GM13977 (cell line): ENCODE data around the gene ZAP70.

Experiments used
- DNase-seq: peaks from one replicate; pipeline ENCODE4 v3.0.0; 2012; ENCODE audit warnings: low spot score
- in situ Hi-C: fragments of 300-500 bp; cut with MboI; formaldehyde crosslinking; loops from one replicate; pipeline ENCODE4 v1.12.0; 2022; ENCODE audit warnings: low sequenced_read_pairs, low pct_unique_long_range_greater_than_20kb, mixed read lengths, inconsistent platforms; ENCODE audit not compliant: unreplicated experiment
- TF ChIP-seq, protein P1 (sequence below): IDR thresholded peaks from 2 replicates; pipeline ENCODE4 v1.5.1; 2012; ENCODE audit warnings: mild to moderate bottlenecking, control low read depth; ENCODE audit not compliant: insufficient read depth; ENCODE audit errors: extremely low read depth, missing control alignments

ZAP70 gene

DNA sequence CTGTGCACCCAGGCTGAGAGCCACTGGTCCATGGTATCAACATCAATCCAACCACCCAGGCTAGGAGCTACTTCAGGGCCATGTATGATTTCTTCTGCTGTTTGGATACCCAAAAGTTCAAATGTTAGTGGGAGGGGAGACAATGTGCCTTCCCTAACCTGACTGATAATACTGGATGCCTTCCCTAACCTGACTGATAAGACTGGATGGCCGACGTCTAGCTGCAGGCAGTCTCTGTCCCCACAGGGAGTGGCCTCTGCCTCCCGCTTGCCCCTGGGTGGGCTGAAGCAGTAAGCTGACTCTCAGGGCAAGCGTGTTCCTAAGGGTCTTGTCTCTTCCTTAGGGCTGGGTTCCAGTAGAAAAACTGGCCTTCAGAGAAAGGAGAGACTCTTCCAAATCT, 65.8 kb downstream of the ZAP70 start:
- in situ Hi-C loops: no loop called here
- DNase-seq: no peak
- TF ChIP-seq, protein P1, sequence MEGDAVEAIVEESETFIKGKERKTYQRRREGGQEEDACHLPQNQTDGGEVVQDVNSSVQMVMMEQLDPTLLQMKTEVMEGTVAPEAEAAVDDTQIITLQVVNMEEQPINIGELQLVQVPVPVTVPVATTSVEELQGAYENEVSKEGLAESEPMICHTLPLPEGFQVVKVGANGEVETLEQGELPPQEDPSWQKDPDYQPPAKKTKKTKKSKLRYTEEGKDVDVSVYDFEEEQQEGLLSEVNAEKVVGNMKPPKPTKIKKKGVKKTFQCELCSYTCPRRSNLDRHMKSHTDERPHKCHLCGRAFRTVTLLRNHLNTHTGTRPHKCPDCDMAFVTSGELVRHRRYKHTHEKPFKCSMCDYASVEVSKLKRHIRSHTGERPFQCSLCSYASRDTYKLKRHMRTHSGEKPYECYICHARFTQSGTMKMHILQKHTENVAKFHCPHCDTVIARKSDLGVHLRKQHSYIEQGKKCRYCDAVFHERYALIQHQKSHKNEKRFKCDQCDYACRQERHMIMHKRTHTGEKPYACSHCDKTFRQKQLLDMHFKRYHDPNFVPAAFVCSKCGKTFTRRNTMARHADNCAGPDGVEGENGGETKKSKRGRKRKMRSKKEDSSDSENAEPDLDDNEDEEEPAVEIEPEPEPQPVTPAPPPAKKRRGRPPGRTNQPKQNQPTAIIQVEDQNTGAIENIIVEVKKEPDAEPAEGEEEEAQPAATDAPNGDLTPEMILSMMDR: no peak

DNA sequence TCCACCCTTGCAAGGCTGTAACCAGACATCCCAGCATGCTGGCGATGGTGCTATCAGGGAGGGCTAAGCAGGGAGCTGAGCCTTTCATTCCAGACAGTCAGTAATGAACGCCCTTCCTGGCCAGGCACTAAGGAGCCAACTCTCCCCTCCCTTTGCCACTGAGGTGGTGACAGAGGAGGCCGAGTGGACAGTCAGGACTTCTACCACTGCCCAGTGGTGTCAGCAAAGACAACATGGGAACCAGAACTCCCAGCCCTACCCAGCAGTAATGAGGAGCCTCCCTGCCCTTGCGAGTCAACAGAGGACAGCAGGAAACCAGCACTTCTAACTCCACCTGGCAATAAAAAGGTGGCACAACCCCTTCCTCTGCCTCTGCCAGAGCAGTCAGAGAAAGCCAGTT, 68.6 kb downstream of the ZAP70 start:
- in situ Hi-C loops: no loop called here
- TF ChIP-seq, protein P1: no peak
- DNase-seq: no peak

DNA sequence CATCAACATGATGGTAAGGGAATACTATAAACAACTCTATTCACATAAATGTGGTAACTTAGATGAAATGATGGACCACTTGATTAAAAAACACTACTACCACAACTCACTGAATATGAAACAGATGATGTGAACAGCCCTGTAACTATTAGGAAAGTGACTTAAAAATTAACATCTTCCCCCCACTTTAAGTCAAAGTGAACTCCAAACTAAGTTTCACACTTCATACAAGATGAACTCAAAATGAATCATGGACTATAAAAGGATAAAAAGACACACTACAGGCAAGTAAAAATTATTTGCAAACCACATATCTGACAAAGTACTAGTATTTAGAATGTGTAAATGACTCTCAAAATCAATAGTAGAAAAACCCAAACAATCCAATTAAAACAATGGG, 71.6 kb downstream of the ZAP70 start:
- in situ Hi-C loops: no loop called here
- TF ChIP-seq, protein P1: no peak
- no peak for DNase-seq

DNA sequence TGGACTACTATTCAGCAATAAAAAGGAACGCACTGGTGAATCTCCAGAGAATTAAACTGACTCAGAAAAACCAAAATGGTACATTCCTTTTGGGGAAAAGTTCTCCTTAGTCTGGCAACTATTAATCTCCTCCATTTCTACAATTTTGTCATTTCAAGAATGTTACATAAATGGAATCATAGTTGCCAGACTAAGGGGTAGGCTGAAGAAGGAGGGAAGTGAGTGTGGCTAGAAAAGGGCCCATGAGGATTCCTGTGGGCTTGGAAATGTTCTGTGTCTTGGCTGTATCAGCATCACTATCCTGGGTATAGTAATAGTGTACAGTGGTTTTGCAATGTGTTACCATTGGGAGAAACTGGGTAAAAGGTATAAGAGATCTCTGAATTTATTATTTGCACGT, 72.4 kb downstream of the ZAP70 start:
- TF ChIP-seq, protein P1: no peak
- no peak for DNase-seq
- in situ Hi-C loops: no loop called here

DNA sequence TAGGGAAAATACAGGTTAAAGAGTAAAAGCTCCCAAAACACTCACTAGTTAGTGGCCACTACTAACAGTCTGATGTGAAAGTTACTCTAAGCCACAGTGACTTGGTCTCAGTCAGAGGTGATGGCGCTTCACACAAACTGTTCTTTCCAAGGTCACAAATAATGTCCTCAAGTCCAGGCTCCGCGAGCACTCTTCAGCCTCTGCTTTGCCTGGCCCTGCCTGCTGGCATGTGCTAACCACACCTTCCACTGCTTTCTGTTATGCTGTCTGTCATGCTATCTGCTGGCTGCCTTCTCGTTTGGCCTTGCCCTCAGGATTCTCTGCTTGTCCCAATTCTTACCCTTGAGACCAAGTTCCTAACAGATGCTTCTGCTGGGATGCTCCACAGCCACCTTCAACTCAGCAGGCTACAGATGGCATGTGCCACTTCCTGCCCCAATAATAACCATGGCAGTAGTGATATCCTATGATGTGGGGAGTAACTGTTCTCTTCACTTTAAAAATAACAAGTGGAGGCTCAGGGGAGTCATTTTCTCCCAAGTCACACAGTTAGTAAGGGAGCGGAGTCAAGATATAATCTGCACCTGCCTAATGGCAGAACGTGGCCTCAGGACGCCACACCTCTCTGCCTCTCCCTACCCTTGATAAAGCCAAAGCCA, 75.7 kb downstream of the ZAP70 start:
- DNase-seq: no peak
- in situ Hi-C loops: no loop called here
- TF ChIP-seq, protein P1: no peak
